ENCODE results near the gene CD55. TPM values are rescaled to one million over a fixed set of nuclear protein-coding genes. Genes with fewer than 3 reads are reported as not detected.

The CD55 gene
- total and polyA plus RNA-seq, 4 donors, result 160 to 293 (median 255) TPM

GRCh38 chr1:207404849-207405525 is 83.5 kb downstream of the CD55 start:
- 85 to 86% methylated on average over 6 of the region's 6 CpGs for WGBS, 2 donors
- Histone ChIP-seq H3K4me3 (no peak overlapping the region), H3K9ac (ENCODE audit: insufficient read depth in 1 of 2, low read length in 2 of 2) (no peak overlapping the region), H3K9me3 (ENCODE audit: control insufficient read depth in 4 of 4, insufficient read depth in 3 of 4, low read length in 3 of 4) (no peaks in the 10 kb centered on the region), H3K4me1 (ENCODE audit: control insufficient read depth in 5 of 5, insufficient read depth in 5 of 5, low read length in 5 of 5) (no peaks in the 10 kb centered on the region), H3K27me3 (ENCODE audit: control insufficient read depth in 3 of 3, insufficient read depth in 3 of 3, low read length in 2 of 3) (no peaks in the 10 kb centered on the region), H3K27ac (ENCODE audit: low read depth in 1 of 2, low read length in 1 of 2) (no peak overlapping the region), H3K36me3 (ENCODE audit: control insufficient read depth in 4 of 4, insufficient read depth in 4 of 4, low read length in 4 of 4) (no peaks in the 10 kb centered on the region)
- DNase-seq, result peak in 2 of 3 donors; percentile 58 to 74
- peak; percentile 71 for TF ChIP-seq CTCF (IDR thresholded peaks at IDR 0.05; ENCODE audit: control extremely low read depth, extremely low read depth)
- no peak for ATAC-seq (ENCODE audit: insufficient read depth, low FRiP score)

- Histone ChIP-seq H3K27ac (ENCODE audit: low read depth in 1 of 2, low read length in 1 of 2) (no peak overlapping the region), H3K4me1 (ENCODE audit: control insufficient read depth in 5 of 5, insufficient read depth in 5 of 5, low read length in 5 of 5) (no peaks in the 10 kb centered on the region), H3K9me3 (ENCODE audit: control insufficient read depth in 4 of 4, insufficient read depth in 3 of 4, low read length in 3 of 4) (no peaks in the 10 kb centered on the region), H3K4me3 (no peak overlapping the region), H3K9ac (ENCODE audit: insufficient read depth in 1 of 2, low read length in 2 of 2) (no peak overlapping the region), H3K27me3 (ENCODE audit: control insufficient read depth in 3 of 3, insufficient read depth in 3 of 3, low read length in 2 of 3) (no peaks in the 10 kb centered on the region), H3K36me3 (ENCODE audit: control insufficient read depth in 4 of 4, insufficient read depth in 4 of 4, low read length in 4 of 4) (no peaks in the 10 kb centered on the region)
- DNase-seq (no peak), ATAC-seq (ENCODE audit: insufficient read depth, low FRiP score) (no peak)
- no peak for TF ChIP-seq CTCF (IDR thresholded peaks at IDR 0.05; ENCODE audit: control extremely low read depth, extremely low read depth)
Measured at GRCh38 chr1:207405814-207406213, 84.3 kb downstream of the CD55 start.

GRCh38 chr1:207407655-207408260 is 86.3 kb downstream of the CD55 start:
- Histone ChIP-seq H3K4me3 (no peak overlapping the region), H3K4me1 (ENCODE audit: control insufficient read depth in 5 of 5, insufficient read depth in 5 of 5, low read length in 5 of 5) (no peaks in the 10 kb centered on the region), H3K27me3 (ENCODE audit: control insufficient read depth in 3 of 3, insufficient read depth in 3 of 3, low read length in 2 of 3) (no peaks in the 10 kb centered on the region), H3K36me3 (ENCODE audit: control insufficient read depth in 4 of 4, insufficient read depth in 4 of 4, low read length in 4 of 4) (no peaks in the 10 kb centered on the region), H3K9ac (ENCODE audit: insufficient read depth in 1 of 2, low read length in 2 of 2) (no peak overlapping the region), H3K9me3 (ENCODE audit: control insufficient read depth in 4 of 4, insufficient read depth in 3 of 4, low read length in 3 of 4) (no peaks in the 10 kb centered on the region), H3K27ac (ENCODE audit: low read depth in 1 of 2, low read length in 1 of 2) (no peak overlapping the region)
- WGBS, 2 donors, result 11 to 22% methylated on average over 1 of the region's 1 CpG
- DNase-seq, result no peak
- no peak for TF ChIP-seq CTCF (IDR thresholded peaks at IDR 0.05; ENCODE audit: control extremely low read depth, extremely low read depth)
- no peak for ATAC-seq (ENCODE audit: insufficient read depth, low FRiP score)

Other genes starting within 250 kb of the CD55 start
- 1 to 10 TPM; 4.2 to 6.5 TPM for gene C4BPB, start 232.8 kb upstream of the CD55 start, total RNA-seq
- gene C4BPB, start 232.8 kb upstream of the CD55 start, polyA plus RNA-seq, result 1 to 10 TPM; 2.6 to 5.1 TPM
- 100 to 1,000 TPM; 158 to 203 TPM for gene C4BPA, start 217.4 kb upstream of the CD55 start, total RNA-seq
- gene C4BPA, start 217.4 kb upstream of the CD55 start, polyA plus RNA-seq, result 100 to 1,000 TPM in 1 of 2 donors, 10 to 100 TPM in 1; 21.2 to 213 TPM
- 1 to 10 TPM in 1 of 2 donors, under 1 TPM in 1; 0.34 to 3.6 TPM for gene CR2, start 132.7 kb downstream of the CD55 start, total RNA-seq
- under 1 TPM; 0.06 to 0.62 TPM for gene CR2, start 132.7 kb downstream of the CD55 start, polyA plus RNA-seq
- gene CR1, start 174.5 kb downstream of the CD55 start, total RNA-seq, result 10 to 100 TPM; 11.2 to 22.0 TPM
- 10 to 100 TPM in 1 of 2 donors, under 1 TPM in 1; 0.57 to 26.6 TPM for gene CR1, start 174.5 kb downstream of the CD55 start, polyA plus RNA-seq